Hippocampal formation (tissue), 2 donors: ENCODE data around the gene LHX4.

Experiments used
- DNase-seq, 2 donors: peaks; one replicate each; lab custom pipeline; 2025; lab: John Stamatoyannopoulos, UW

Gene LHX4

DNA sequence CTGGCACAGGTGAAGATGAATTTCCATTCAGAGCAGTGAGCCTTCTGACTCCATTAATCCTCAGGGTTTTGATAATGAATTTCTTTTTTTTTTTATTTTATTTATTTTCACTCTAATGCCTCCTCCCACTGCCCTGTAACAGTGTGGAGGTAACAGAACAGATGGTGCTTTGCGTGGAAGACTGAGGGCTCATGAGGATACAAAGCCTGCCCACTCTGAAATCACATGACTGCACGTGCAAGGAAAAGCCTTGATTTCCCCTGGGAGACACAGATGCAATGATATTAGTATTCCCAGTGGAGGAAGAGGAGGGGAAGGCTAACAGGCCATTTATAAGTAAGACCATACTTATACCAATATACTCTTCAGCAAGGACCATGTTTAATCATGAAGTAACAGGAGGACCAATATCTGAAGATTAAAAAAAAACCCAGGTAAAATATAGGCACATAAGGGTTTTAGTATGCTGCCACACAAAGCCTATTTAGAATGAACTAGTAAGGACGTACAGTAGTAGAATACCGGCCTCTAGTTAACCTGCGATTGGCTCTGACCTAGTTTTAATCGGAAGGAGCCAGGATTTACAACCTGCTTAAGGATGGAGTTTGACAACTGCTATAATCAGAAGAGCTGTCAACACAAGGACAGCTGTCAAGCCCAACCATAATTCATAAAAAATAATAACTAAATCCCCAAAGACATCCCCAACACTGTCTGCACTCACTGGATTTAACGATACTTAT is 69.6 kb downstream of the LHX4 start:
- no peak for DNase-seq

DNA sequence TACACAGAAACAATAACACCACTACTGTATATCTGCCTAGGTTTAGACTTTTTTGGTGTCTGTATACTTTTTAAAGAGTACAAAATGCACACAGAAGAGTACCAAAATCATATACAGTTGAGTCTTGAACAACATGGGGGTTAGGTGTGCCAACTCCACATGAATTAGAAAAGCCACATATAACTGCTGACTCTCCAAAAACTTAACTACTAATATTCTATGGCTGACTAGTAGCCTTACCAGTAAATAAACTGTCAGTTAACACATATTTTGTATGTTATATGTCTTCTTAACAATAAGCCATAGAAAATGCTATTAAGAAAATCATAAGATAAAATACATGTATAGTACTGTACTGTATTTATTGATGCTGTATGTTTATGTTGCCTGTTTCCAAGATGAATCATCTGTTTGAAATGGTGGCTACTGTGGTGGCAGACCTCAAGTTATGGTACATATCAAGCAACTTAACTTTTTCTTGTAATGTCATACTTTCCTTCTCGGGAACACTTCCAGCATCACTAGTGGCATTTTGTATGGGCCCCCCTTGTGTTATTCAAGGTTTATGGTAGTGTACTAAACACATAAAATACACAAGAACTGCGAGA is 71.2 kb downstream of the LHX4 start:
- no peak for DNase-seq

DNA sequence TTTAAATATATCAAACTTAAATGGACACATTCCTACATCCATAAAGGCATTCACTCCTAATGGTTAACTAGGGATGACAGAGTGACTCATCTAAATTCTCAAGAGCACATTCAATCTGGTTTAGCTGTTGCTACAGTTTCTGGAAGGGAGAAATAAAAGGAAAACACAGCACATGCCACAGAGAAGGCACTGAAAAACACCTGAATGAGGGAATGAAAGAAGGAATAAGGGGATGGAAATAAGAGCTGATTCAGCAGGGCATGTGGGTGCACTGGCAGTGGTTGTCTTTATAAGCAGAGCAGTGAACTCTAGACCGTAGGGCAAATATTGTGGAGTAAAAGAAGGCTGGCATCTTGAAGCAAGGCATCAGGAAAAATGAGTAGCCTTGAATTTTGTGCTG is 79.3 kb downstream of the LHX4 start:
- no peak for DNase-seq

DNA sequence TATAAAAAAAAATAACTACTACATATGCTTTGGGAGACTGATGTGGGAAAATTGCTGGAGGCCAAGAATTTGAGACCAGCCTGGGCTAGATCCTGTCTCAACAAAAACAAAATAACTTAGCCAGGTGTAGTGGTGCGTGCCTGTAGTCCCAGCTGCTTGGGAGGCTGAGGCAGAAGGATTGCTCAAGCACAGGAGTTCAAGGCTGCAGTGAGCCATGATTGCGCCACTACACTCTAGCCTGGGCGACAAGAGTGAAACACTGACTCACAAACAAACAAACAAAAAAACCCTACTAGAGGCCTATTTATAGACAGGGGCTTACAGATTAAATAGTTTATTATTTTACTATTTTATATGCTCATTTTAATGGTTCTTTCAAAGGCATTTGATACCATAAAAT is 80.0 kb downstream of the LHX4 start:
- DNase-seq: no peak

DNA sequence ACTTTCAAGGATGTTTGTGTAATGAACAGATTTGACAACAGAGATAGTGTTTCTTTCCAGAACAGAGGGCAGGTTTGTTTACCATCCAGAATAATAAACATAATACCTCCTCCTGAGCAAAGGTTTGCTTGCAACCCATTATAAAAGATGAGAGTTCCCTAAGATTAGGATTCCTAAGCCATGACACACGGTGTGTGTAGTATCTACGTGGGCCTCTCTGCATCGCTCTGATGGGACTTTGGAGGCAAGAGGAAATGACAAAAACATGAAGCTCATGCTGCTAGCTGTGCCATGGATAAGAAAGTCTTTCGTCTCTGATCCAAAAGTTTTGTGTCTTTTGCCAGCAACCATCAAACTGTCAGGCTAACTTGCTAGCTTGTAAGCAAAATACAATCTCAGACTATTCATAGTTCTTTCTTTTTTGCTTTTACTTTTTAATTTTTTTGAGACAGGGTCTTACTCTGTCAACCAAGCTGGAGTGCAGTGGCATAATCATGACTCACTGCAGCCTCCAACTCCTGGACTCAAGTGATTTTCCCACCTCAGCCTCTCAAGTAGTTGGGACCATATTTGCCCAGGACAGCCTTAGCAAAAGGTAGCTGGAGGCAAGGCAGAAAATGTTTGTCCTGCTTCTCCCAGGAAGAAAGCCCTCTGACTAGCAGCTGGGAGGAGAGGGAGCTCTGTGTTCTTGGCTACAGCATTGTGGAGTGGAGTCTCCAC is 81.1 kb downstream of the LHX4 start:
- DNase-seq: no peak

DNA sequence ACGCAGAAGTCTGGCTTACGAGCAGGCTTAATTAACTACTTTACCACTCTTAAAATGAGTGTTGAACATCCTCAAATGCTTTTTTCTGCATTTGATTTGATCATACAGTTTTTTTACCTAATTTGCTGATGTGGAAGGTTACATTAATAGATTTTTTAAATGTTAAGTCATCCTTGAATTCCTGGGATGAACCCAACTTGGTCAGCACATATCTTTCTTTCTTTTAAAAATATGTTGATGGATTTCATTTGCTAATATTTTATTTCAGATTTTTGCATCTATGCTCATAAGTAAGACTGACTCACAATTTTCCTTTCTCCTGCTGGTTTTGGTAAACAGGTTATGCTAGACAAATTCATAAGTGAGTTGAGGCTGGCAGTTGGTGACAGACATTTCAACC is 82.9 kb downstream of the LHX4 start:
- DNase-seq: no peak

DNA sequence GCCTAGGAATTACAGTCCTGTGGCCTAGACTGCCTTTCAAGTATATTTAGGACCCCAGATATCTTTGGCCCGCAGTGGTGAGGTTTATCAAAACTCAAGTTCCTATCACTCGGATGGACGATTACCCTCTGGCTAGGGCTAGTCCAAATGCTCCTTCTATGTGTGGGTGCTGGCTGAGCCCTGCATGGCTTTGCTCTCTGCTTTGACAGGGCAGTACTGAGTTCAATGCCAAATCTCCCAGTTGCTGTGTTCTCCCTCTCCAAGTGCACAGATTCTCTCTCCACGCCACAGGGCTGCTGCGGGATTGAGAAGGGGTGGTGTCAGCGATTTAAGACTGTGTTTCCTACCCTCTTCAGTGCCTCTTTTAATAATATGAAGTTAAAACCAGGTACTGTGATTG is 97.0 kb downstream of the LHX4 start:
- DNase-seq: no peak
